Astrocyte (in vitro differentiated cells and primary cell): ENCODE data around the gene OR10J1. TPM values are rescaled to one million over a fixed set of nuclear protein-coding genes. Genes with fewer than 3 reads are reported as not detected.

ENCODE experiments used
- DNase-seq: peaks from one replicate; pipeline ENCODE4 v3.0.0-alpha.2; 2010; ENCODE audit warnings: low read depth
- FAIRE-seq: peaks from 2 replicates; lab custom pipeline; 2011; peaks lifted over from hg19 to GRCh38; lab: Jason Lieb, UNC
- H2AFZ ChIP-seq: 2 replicates; pipeline ENCODE4 v1.6.0; 2012; ENCODE audit warnings: low read depth, low read length, inconsistent platforms
- H3K27ac ChIP-seq: 2 replicates; pipeline ENCODE4 v1.5.1; 2011; ENCODE audit warnings: low read depth, low read length, inconsistent platforms
- H3K27me3 ChIP-seq: 2 replicates; pipeline ENCODE4 v1.6.0; 2011; ENCODE audit warnings: low read length, inconsistent platforms; ENCODE audit not compliant: insufficient read depth
- H3K36me3 ChIP-seq: 2 replicates; pipeline ENCODE4 v1.5.1; 2011; ENCODE audit warnings: low read length, inconsistent platforms; ENCODE audit not compliant: insufficient read depth
- H3K4me1 ChIP-seq: 2 replicates; pipeline ENCODE4 v1.5.1; 2011; ENCODE audit warnings: low read length, inconsistent platforms; ENCODE audit not compliant: insufficient read depth
- H3K4me2 ChIP-seq: 2 replicates; pipeline ENCODE4 v1.6.0; 2012; ENCODE audit warnings: low read length, inconsistent platforms
- H3K4me3 ChIP-seq: 2 replicates; pipeline ENCODE4 v1.5.1; 2011; ENCODE audit warnings: low read depth, mild to moderate bottlenecking, low read length, inconsistent platforms; ENCODE audit not compliant: insufficient read depth
- H3K79me2 ChIP-seq: 2 replicates; pipeline ENCODE4 v1.6.0; 2012; ENCODE audit warnings: mild to moderate bottlenecking, low read length, inconsistent platforms; ENCODE audit not compliant: insufficient read depth
- H3K9ac ChIP-seq: 2 replicates; pipeline ENCODE4 v1.6.0; 2012; ENCODE audit warnings: mild to moderate bottlenecking, low read length, inconsistent platforms
- H3K9me3 ChIP-seq: 2 replicates; pipeline ENCODE4 v1.5.1; 2012; ENCODE audit warnings: low read depth, mild to moderate bottlenecking, low read length, inconsistent platforms; ENCODE audit not compliant: insufficient read depth
- H4K20me1 ChIP-seq: 2 replicates; pipeline ENCODE4 v1.6.0; 2012; ENCODE audit warnings: low read length, inconsistent platforms; ENCODE audit not compliant: insufficient read depth
- H3K27ac Mint-ChIP-seq: one replicate; pipeline ENCODE4 v1.8.0; 2021; ENCODE audit warnings: mild to moderate bottlenecking, mixed read lengths; ENCODE audit not compliant: unreplicated experiment
- H3K27me3 Mint-ChIP-seq: one replicate; pipeline ENCODE4 v1.8.0; 2021; ENCODE audit warnings: low read depth, mixed read lengths; ENCODE audit not compliant: unreplicated experiment
- H3K36me3 Mint-ChIP-seq: one replicate; pipeline ENCODE4 v1.8.0; 2021; ENCODE audit warnings: low read depth, mixed read lengths; ENCODE audit not compliant: unreplicated experiment
- H3K4me1 Mint-ChIP-seq: one replicate; pipeline ENCODE4 v1.8.0; 2021; ENCODE audit warnings: low read depth, mixed read lengths; ENCODE audit not compliant: unreplicated experiment
- H3K4me3 Mint-ChIP-seq: one replicate; pipeline ENCODE4 v1.8.0; 2021; ENCODE audit warnings: mild to moderate bottlenecking, moderate library complexity, mixed read lengths; ENCODE audit not compliant: unreplicated experiment
- H3K9me3 Mint-ChIP-seq: one replicate; pipeline ENCODE4 v1.8.0; 2021; ENCODE audit warnings: mild to moderate bottlenecking, mixed read lengths; ENCODE audit not compliant: unreplicated experiment
- EZH2 ChIP-seq: IDR thresholded peaks from 2 replicates; pipeline ENCODE4 v1.6.1; 2012; ENCODE audit warnings: mild to moderate bottlenecking, low read length, inconsistent platforms; ENCODE audit not compliant: insufficient read depth
- total RNA-seq: library from RNA; stranded (reverse); gene quantifications from 2 replicates; pipeline ENCODE4 v1.2.1, GENCODE V29; 2021
- TF ChIP-seq, protein P1 (sequence below): IDR thresholded peaks from 2 replicates; pipeline ENCODE4 v1.5.1; 2011; ENCODE audit warnings: low read depth, mild to moderate bottlenecking, inconsistent platforms, low read length, moderate library complexity; ENCODE audit not compliant: insufficient read depth

OR10J1 gene
- total RNA-seq, 1 donor from 2014 or later = not detected

DNA sequence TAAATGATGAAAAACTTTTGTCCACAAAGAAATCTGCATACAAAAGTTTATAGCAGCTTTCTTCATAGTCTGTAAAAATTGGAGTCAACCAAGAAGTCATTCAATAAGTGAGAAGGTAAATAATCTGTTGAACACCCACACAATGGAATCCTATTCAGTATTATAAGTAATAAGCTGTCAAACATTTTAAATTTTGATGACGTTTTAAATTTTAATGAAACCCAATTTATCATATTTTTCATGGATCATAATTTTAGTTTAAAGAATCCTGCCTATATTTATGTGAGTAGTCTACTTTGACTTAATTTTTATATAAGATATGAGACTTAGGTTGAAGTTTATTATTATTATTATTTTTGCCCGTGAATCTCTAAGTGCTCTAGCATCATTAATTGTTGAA is 20.0 kb downstream of the OR10J1 start:
- Histone ChIP-seq H3K4me1 (no peaks in the 10 kb centered on the region), H3K4me2 (no peak overlapping the region), H3K9ac (no peak overlapping the region), H3K27ac (no peak overlapping the region), H4K20me1 (no peaks in the 10 kb centered on the region), H3K27me3 (no peaks in the 10 kb centered on the region), H2AFZ (no peak overlapping the region), H3K79me2 (no peaks in the 10 kb centered on the region), H3K4me3 (no peak overlapping the region), H3K9me3 (no peaks in the 10 kb centered on the region), H3K36me3 (no peaks in the 10 kb centered on the region)
- Mint-ChIP-seq H3K4me1 (no peaks in the 10 kb centered on the region), H3K4me3 (no peak overlapping the region), H3K36me3 (no peaks in the 10 kb centered on the region), H3K27me3 (no peaks in the 10 kb centered on the region), H3K9me3 (peaks cover 7% of the 10 kb centered on the region), H3K27ac (no peak overlapping the region)
- FAIRE-seq (no peak), DNase-seq (no peak)
- TF ChIP-seq, protein P1, sequence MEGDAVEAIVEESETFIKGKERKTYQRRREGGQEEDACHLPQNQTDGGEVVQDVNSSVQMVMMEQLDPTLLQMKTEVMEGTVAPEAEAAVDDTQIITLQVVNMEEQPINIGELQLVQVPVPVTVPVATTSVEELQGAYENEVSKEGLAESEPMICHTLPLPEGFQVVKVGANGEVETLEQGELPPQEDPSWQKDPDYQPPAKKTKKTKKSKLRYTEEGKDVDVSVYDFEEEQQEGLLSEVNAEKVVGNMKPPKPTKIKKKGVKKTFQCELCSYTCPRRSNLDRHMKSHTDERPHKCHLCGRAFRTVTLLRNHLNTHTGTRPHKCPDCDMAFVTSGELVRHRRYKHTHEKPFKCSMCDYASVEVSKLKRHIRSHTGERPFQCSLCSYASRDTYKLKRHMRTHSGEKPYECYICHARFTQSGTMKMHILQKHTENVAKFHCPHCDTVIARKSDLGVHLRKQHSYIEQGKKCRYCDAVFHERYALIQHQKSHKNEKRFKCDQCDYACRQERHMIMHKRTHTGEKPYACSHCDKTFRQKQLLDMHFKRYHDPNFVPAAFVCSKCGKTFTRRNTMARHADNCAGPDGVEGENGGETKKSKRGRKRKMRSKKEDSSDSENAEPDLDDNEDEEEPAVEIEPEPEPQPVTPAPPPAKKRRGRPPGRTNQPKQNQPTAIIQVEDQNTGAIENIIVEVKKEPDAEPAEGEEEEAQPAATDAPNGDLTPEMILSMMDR = no peak
- TF ChIP-seq EZH2 = no peak

DNA sequence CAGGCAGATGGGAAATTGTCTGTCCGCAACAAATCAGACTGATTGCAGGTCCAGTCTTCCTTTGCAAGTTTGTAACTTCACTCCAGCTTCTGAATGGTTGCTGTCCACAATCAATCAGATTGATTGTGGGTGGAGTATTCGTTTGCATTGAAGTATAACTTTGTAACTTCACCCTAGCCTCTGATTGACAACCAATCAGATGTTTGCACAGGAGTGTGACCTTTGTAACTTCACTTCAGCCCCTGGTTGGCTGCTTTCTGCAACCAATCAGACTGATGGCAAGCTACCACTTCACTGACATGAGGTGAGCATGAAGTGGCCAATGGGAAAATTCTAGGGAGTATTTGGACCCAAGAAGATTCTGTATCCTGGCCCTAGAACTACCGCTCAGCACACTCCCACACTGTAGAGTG is 25.7 kb downstream of the OR10J1 start:
- Mint-ChIP-seq H3K36me3 (no peaks in the 10 kb centered on the region), H3K4me1 (peaks cover 7% of the 10 kb centered on the region), H3K4me3 (no peak overlapping the region), H3K27me3 (no peaks in the 10 kb centered on the region), H3K27ac (no peak overlapping the region), H3K9me3 (peaks cover 4% of the 10 kb centered on the region)
- TF ChIP-seq, protein P1 = no peak
- TF ChIP-seq EZH2 = no peak
- Histone ChIP-seq H3K4me3 (no peak overlapping the region), H3K9me3 (no peaks in the 10 kb centered on the region), H3K9ac (no peak overlapping the region), H3K36me3 (no peaks in the 10 kb centered on the region), H3K4me2 (no peak overlapping the region), H2AFZ (no peak overlapping the region), H4K20me1 (no peaks in the 10 kb centered on the region), H3K4me1 (no peaks in the 10 kb centered on the region), H3K27me3 (no peaks in the 10 kb centered on the region), H3K79me2 (no peaks in the 10 kb centered on the region), H3K27ac (no peak overlapping the region)
- no peak for DNase-seq
- no peak for FAIRE-seq

DNA sequence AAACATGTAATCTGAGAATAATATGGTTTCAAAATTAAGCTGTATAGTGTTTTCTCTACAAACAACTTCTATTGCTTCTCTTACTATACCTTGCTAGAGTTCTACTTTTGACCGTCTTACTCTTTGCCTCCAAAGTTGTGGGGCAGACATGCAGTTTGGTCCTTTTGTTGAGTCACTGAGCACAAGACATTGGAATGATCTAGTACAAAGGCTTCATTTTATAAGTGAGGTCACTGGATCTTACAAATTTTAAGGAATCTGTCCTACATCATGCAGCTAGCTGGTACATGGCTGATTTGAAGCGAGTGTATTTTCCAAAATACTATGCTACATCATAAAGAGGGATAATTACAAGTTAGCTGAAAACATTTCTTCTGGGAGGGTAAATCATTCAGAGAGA is 28.8 kb downstream of the OR10J1 start:
- Mint-ChIP-seq H3K27ac (no peak overlapping the region), H3K36me3 (no peaks in the 10 kb centered on the region), H3K4me1 (peaks cover 8% of the 10 kb centered on the region), H3K4me3 (no peak overlapping the region), H3K27me3 (no peaks in the 10 kb centered on the region), H3K9me3 (no peaks in the 10 kb centered on the region)
- Histone ChIP-seq H3K4me2 (no peak overlapping the region), H3K27me3 (no peaks in the 10 kb centered on the region), H3K27ac (no peak overlapping the region), H3K4me1 (no peaks in the 10 kb centered on the region), H3K36me3 (no peaks in the 10 kb centered on the region), H2AFZ (no peak overlapping the region), H3K4me3 (no peak overlapping the region), H3K79me2 (no peaks in the 10 kb centered on the region), H3K9me3 (no peaks in the 10 kb centered on the region), H3K9ac (no peak overlapping the region), H4K20me1 (no peaks in the 10 kb centered on the region)
- FAIRE-seq = no peak
- TF ChIP-seq EZH2 = no peak
- TF ChIP-seq, protein P1 = no peak
- DNase-seq = no peak
